Heart left ventricle (tissue), 13 donors: ENCODE data around the gene SYNJ1.
"Not testable (repeated sequence)": the region's sequence is repeated elsewhere in the genome, so short reads cannot be mapped to it uniquely, and the experiment has no call there.

Source experiments
- POLR2A ChIP-seq, 2 donors: fragments of 450-650 bp; IDR thresholded peaks; one replicate each; pipeline ENCODE4 v1.6.1; 2017; ENCODE audit warnings: antibody characterized with exemption in 2 of 2, mild to moderate bottlenecking in 2 of 2, moderate library complexity in 2 of 2
- TF ChIP-seq, protein P1 (sequence below), 12 donors: fragments of 200-600 bp; sonication (generic) in 4 of 12; IDR thresholded peaks; one replicate each; pipeline versions ENCODE4 v1.5.0 to v1.8.0; 2018 to 2022; ENCODE audit warnings: antibody characterized with exemption in 12 of 12, mild to moderate bottlenecking in 5 of 12
- donor health status: ischemic (EF 13 %, LVEDD 7.1; RV severe dilation, severe dysfunction).
- donor health status: DM: no; HTN: yes; CAD: no.
- donor health status: DM: no; HTN: no; CAD: no.
- donor health status: ischemic (EF 25% LVEDD 6.9; RV normal size, moderate dysfunction).
- donor health status: ischemic (EF 25% LVEDD 5.7; RV mildly dilated, moderate dysfunction).
- donor health status: ischemic (EF 35%, LVEDD 5.7; RV mildly dilated, moderate dysfunction).
- donor health status: nonischemic (EF 11% LVEDD 7.7; RV severe dilation, severe dysfunction).
- donor health status: DM: yes; HTN: yes; CAD: no.
- donor health status: PGD.
- donor health status: ischemic (EF 29% LVEDD 5.4; RV normal size, mild dysfunction).
- donor health status: nonischemic (EF 23%, LVEDD 6.1; RV moderate dilation, normal function).

- TF ChIP-seq, protein P1, sequence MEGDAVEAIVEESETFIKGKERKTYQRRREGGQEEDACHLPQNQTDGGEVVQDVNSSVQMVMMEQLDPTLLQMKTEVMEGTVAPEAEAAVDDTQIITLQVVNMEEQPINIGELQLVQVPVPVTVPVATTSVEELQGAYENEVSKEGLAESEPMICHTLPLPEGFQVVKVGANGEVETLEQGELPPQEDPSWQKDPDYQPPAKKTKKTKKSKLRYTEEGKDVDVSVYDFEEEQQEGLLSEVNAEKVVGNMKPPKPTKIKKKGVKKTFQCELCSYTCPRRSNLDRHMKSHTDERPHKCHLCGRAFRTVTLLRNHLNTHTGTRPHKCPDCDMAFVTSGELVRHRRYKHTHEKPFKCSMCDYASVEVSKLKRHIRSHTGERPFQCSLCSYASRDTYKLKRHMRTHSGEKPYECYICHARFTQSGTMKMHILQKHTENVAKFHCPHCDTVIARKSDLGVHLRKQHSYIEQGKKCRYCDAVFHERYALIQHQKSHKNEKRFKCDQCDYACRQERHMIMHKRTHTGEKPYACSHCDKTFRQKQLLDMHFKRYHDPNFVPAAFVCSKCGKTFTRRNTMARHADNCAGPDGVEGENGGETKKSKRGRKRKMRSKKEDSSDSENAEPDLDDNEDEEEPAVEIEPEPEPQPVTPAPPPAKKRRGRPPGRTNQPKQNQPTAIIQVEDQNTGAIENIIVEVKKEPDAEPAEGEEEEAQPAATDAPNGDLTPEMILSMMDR (IDR thresholded peaks at IDR 0.05), result not testable (repeated sequence)
- TF ChIP-seq POLR2A (IDR thresholded peaks at IDR 0.05), result not testable (repeated sequence)
Observed at GRCh38 chr21:32664095-32664494, 63.7 kb downstream of the SYNJ1 start.
